ENCODE results near the gene OR52W1.

Gene OR52W1

GRCh38 chr11:6199174-6199810 is at the start of gene OR52W1:
OR52W1 (plus strand) TSS chr11:6199224; CDS start chr11:6199224, 0 bp downstream.
- Histone ChIP-seq H3K9me3 (ENCODE audit: insufficient read depth, low read length, severe bottlenecking) (no peaks in the 10 kb centered on the region), H3K4me2 (ENCODE audit: insufficient read depth, low read length) (no peak within 1 kb of the TSS), H3K79me2 (ENCODE audit: insufficient read depth, low read length) (no peaks in the 10 kb centered on the region), H3K4me1 (ENCODE audit: insufficient read depth, low read length) (no peaks in the 10 kb centered on the region), H2AFZ (ENCODE audit: low read depth, low read length) (no peak within 1 kb of the TSS), H3K27me3 (ENCODE audit: insufficient read depth, low read length, poor library complexity) (no peaks in the 10 kb centered on the region), H3K4me3 (ENCODE audit: low read depth in 1 of 2, low read length in 2 of 2) (no peak within 1 kb of the TSS), H3K27ac (ENCODE audit: low read length) (no peak within 1 kb of the TSS), H3K36me3 (ENCODE audit: insufficient read depth, low read length) (no peaks in the 10 kb centered on the region), H3K9ac (ENCODE audit: low read depth, low read length) (no peak within 1 kb of the TSS), H4K20me1 (ENCODE audit: insufficient read depth, low read length) (no peaks in the 10 kb centered on the region)
- TF ChIP-seq EZH2 (IDR thresholded peaks at IDR 0.05; ENCODE audit: borderline replicate concordance, low read depth, low read length, severe bottlenecking) (no peak), CTCF (IDR thresholded peaks at IDR 0.05; ENCODE audit: borderline replicate concordance, extremely low read depth, low read length, poor library complexity, severe bottlenecking) (no peak)
- ATAC-seq (ENCODE audit: insufficient read depth, low read depth) (no peak), DNase-seq (no peak)

- no peaks in the 10 kb centered on the region for H3K79me2 ChIP-seq (ENCODE audit: insufficient read depth, low read length)
- no peak overlapping the region for H3K27ac ChIP-seq (ENCODE audit: low read length)
- no peaks in the 10 kb centered on the region for H3K9me3 ChIP-seq (ENCODE audit: insufficient read depth, low read length, severe bottlenecking)
- no peaks in the 10 kb centered on the region for H4K20me1 ChIP-seq (ENCODE audit: insufficient read depth, low read length)
- TF ChIP-seq CTCF (IDR thresholded peaks at IDR 0.05; ENCODE audit: borderline replicate concordance, extremely low read depth, low read length, poor library complexity, severe bottlenecking) = no peak
- TF ChIP-seq EZH2 (IDR thresholded peaks at IDR 0.05; ENCODE audit: borderline replicate concordance, low read depth, low read length, severe bottlenecking) = no peak
- no peak overlapping the region for H3K4me3 ChIP-seq (ENCODE audit: low read depth in 1 of 2, low read length in 2 of 2)
- H3K4me2 ChIP-seq (ENCODE audit: insufficient read depth, low read length) = no peak overlapping the region
- no peak overlapping the region for H3K9ac ChIP-seq (ENCODE audit: low read depth, low read length)
- no peak for DNase-seq
- ATAC-seq (ENCODE audit: insufficient read depth, low read depth) = no peak
- no peaks in the 10 kb centered on the region for H3K36me3 ChIP-seq (ENCODE audit: insufficient read depth, low read length)
- no peaks in the 10 kb centered on the region for H3K27me3 ChIP-seq (ENCODE audit: insufficient read depth, low read length, poor library complexity)
- no peak overlapping the region for H2AFZ ChIP-seq (ENCODE audit: low read depth, low read length)
- H3K4me1 ChIP-seq (ENCODE audit: insufficient read depth, low read length) = no peaks in the 10 kb centered on the region
Observed at GRCh38 chr11:6151117-6151516, 47.9 kb upstream of the OR52W1 start.

GRCh38 chr11:6152126-6152525 is 46.9 kb upstream of the OR52W1 start:
- no peak overlapping the region for H3K4me3 ChIP-seq (ENCODE audit: low read depth in 1 of 2, low read length in 2 of 2)
- H3K4me1 ChIP-seq (ENCODE audit: insufficient read depth, low read length) = no peaks in the 10 kb centered on the region
- no peaks in the 10 kb centered on the region for H3K27me3 ChIP-seq (ENCODE audit: insufficient read depth, low read length, poor library complexity)
- H2AFZ ChIP-seq (ENCODE audit: low read depth, low read length) = no peak overlapping the region
- TF ChIP-seq EZH2 (IDR thresholded peaks at IDR 0.05; ENCODE audit: borderline replicate concordance, low read depth, low read length, severe bottlenecking) = no peak
- ATAC-seq (ENCODE audit: insufficient read depth, low read depth) (no peak), DNase-seq (no peak)
- H3K4me2 ChIP-seq (ENCODE audit: insufficient read depth, low read length) = no peak overlapping the region
- no peak overlapping the region for H3K27ac ChIP-seq (ENCODE audit: low read length)
- no peaks in the 10 kb centered on the region for H3K9me3 ChIP-seq (ENCODE audit: insufficient read depth, low read length, severe bottlenecking)
- no peaks in the 10 kb centered on the region for H3K36me3 ChIP-seq (ENCODE audit: insufficient read depth, low read length)
- no peaks in the 10 kb centered on the region for H4K20me1 ChIP-seq (ENCODE audit: insufficient read depth, low read length)
- H3K9ac ChIP-seq (ENCODE audit: low read depth, low read length) = no peak overlapping the region
- H3K79me2 ChIP-seq (ENCODE audit: insufficient read depth, low read length) = no peaks in the 10 kb centered on the region

- H3K9me3 ChIP-seq (ENCODE audit: insufficient read depth, low read length, severe bottlenecking) = no peaks in the 10 kb centered on the region
- no peak for TF ChIP-seq EZH2 (IDR thresholded peaks at IDR 0.05; ENCODE audit: borderline replicate concordance, low read depth, low read length, severe bottlenecking)
- TF ChIP-seq CTCF (IDR thresholded peaks at IDR 0.05; ENCODE audit: borderline replicate concordance, extremely low read depth, low read length, poor library complexity, severe bottlenecking) = no peak
- ATAC-seq (ENCODE audit: insufficient read depth, low read depth) (no peak; the same call in 2 of the 3 replicates), DNase-seq (no peak)
- H3K79me2 ChIP-seq (ENCODE audit: insufficient read depth, low read length) = no peaks in the 10 kb centered on the region
- H3K27ac ChIP-seq (ENCODE audit: low read length) = no peak overlapping the region
- no peaks in the 10 kb centered on the region for H3K27me3 ChIP-seq (ENCODE audit: insufficient read depth, low read length, poor library complexity)
- H3K4me1 ChIP-seq (ENCODE audit: insufficient read depth, low read length) = no peaks in the 10 kb centered on the region
- H3K36me3 ChIP-seq (ENCODE audit: insufficient read depth, low read length) = no peaks in the 10 kb centered on the region
- no peak overlapping the region for H2AFZ ChIP-seq (ENCODE audit: low read depth, low read length)
- H3K4me2 ChIP-seq (ENCODE audit: insufficient read depth, low read length) = no peak overlapping the region
- no peak overlapping the region for H3K4me3 ChIP-seq (ENCODE audit: low read depth in 1 of 2, low read length in 2 of 2)
- no peak overlapping the region for H3K9ac ChIP-seq (ENCODE audit: low read depth, low read length)
- H4K20me1 ChIP-seq (ENCODE audit: insufficient read depth, low read length) = no peaks in the 10 kb centered on the region
Observed at GRCh38 chr11:6156628-6157359, 42.2 kb upstream of the OR52W1 start.
